DND-41 (cell line): ENCODE measurements around the gene RPP25L.

Source experiments
- CTCF ChIP-seq: IDR thresholded peaks from 2 replicates; pipeline ENCODE4 v1.5.1; 2012; ENCODE audit warnings: borderline replicate concordance, low read length, moderate library complexity, mild to moderate bottlenecking; ENCODE audit not compliant: poor library complexity, severe bottlenecking; ENCODE audit errors: extremely low read depth
- EZH2 ChIP-seq: IDR thresholded peaks from 3 replicates; pipeline ENCODE4 v1.6.1; 2012; ENCODE audit warnings: borderline replicate concordance, low read depth, mild to moderate bottlenecking, moderate library complexity, low read length, inconsistent platforms; ENCODE audit not compliant: severe bottlenecking

GRCh38 chr9:34570376-34570775 is 41.5 kb downstream of the RPP25L start:
- TF ChIP-seq CTCF (no peak), EZH2 (no peak)
